Measurements from ENCODE around the gene RBM22. TPM values are rescaled to one million over a fixed set of nuclear protein-coding genes. Genes with fewer than 3 reads are reported as not detected.

Gene RBM22
- total RNA-seq, 2 experiments from 2014 or later: 59.9 to 61.8 TPM

DNA sequence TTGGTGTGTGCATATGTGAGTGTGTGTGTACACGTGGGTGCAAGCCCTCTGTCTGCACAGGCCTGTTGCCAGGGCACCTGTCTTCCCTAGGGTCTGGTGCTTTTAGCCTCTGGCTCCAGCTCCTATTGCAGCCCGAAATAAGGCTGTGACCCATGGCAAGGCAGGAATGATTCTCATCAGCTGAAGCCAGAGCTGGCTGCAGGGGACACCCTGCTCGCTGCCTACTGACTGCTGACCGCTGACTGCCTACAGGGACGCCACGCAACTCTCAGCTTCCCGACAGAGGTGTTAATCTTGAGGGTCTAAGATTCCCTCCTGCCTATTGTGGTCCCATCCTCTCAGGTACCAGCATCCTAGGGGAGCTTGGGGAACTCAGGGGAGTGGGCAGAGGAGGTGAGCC is 39.8 kb downstream of the RBM22 start, which contains the start of gene MYOZ3:
Gene MYOZ3, plus strand, starts transcription at position 166 of the 400 bp plus-strand sequence. CDS start 1,691 bp downstream, outside the sequence.
- H3K4me3 Mint-ChIP-seq: no peak within 1 kb of the TSS
- CTCF ChIA-PET: interaction anchor here (0.8 to 1.4 kb wide), 3 partner anchors 11 to 204 kb away, joined by 3 read pairs; no protein-coding TSS in a partner anchor
- H3K36me3 Mint-ChIP-seq (ENCODE audit: low read depth): no peaks in the 10 kb centered on the region
- no peak for DNase-seq
- H3K4me1 Mint-ChIP-seq: no peaks in the 10 kb centered on the region
- H3K27me3 Mint-ChIP-seq: no peaks in the 10 kb centered on the region
- H3K9me3 Mint-ChIP-seq (ENCODE audit: low read depth): no peaks in the 10 kb centered on the region
- H3K27ac Mint-ChIP-seq: no peak within 1 kb of the TSS
- no peak for ATAC-seq
- intact Hi-C loops (cut with DNase I, micrococcal nuclease): no loop called here
- POLR2A ChIA-PET: interaction anchor here (0.6 to 0.7 kb wide), 3 partner anchors 31 to 326 kb away, joined by 3 read pairs; no protein-coding TSS in a partner anchor

- Mint-ChIP-seq H3K4me1 (no peaks in the 10 kb centered on the region), H3K27me3 (no peaks in the 10 kb centered on the region), H3K36me3 (ENCODE audit: low read depth) (no peaks in the 10 kb centered on the region), H3K27ac (no peak overlapping the region), H3K4me3 (no peak overlapping the region), H3K9me3 (ENCODE audit: low read depth) (no peaks in the 10 kb centered on the region)
- ChIA-PET CTCF (interaction anchor here (1.4 kb wide), 1 partner anchor 203 kb away, joined by 3 read pairs; no protein-coding TSS in a partner anchor), POLR2A (no interaction called here)
- intact Hi-C loops (cut with DNase I, micrococcal nuclease): no loop called here
- ATAC-seq (no peak), DNase-seq (no peak)
Measured at GRCh38 chr5:150660108-150660831, 40.6 kb downstream of the RBM22 start.

- DNase-seq (no peak), ATAC-seq (no peak)
- Mint-ChIP-seq H3K27me3 (no peaks in the 10 kb centered on the region), H3K4me3 (no peak overlapping the region), H3K36me3 (ENCODE audit: low read depth) (no peaks in the 10 kb centered on the region), H3K4me1 (no peaks in the 10 kb centered on the region), H3K27ac (no peak overlapping the region), H3K9me3 (ENCODE audit: low read depth) (no peaks in the 10 kb centered on the region)
- ChIA-PET CTCF (no interaction called here), POLR2A (interaction anchor here (1.5 kb wide), 1 partner anchor 33 kb away, joined by 3 read pairs; no protein-coding TSS in a partner anchor)
- intact Hi-C loops (cut with DNase I, micrococcal nuclease): loop anchor here (5.0 kb wide), 3 partner anchors 188 to 302 kb away; partner anchors contain the start of genes IRGM (in 1 of the 2) and TCOF1 (in 1 of the 2)
Measured at GRCh38 chr5:150659360-150660107, 41.3 kb downstream of the RBM22 start.

GRCh38 chr5:150658699-150659265 is 42.1 kb downstream of the RBM22 start:
- H3K27me3 Mint-ChIP-seq: no peaks in the 10 kb centered on the region
- no peaks in the 10 kb centered on the region for H3K4me1 Mint-ChIP-seq
- DNase-seq (no peak), ATAC-seq (no peak)
- H3K9me3 Mint-ChIP-seq (ENCODE audit: low read depth): no peaks in the 10 kb centered on the region
- no peak overlapping the region for H3K4me3 Mint-ChIP-seq
- ChIA-PET CTCF (interaction anchor here (0.6 to 1.6 kb wide), 5 partner anchors 9 to 389 kb away, joined by 3 to 14 read pairs (median 3); partner anchors contain the start of gene IRGM), POLR2A (interaction anchor here (1.5 kb wide), 1 partner anchor 33 kb away, joined by 3 read pairs; no protein-coding TSS in a partner anchor)
- H3K36me3 Mint-ChIP-seq (ENCODE audit: low read depth): no peaks in the 10 kb centered on the region
- intact Hi-C loops (cut with DNase I, micrococcal nuclease): loop anchor here (5.0 kb wide), 3 partner anchors 189 to 301 kb away; partner anchors contain the start of genes IRGM (in 1 of the 2) and TCOF1 (in 1 of the 2)
- no peak overlapping the region for H3K27ac Mint-ChIP-seq

GRCh38 chr5:150658121-150658520 is 42.7 kb downstream of the RBM22 start:
- H3K4me1 Mint-ChIP-seq: no peaks in the 10 kb centered on the region
- DNase-seq: no peak
- no peaks in the 10 kb centered on the region for H3K36me3 Mint-ChIP-seq (ENCODE audit: low read depth)
- no peaks in the 10 kb centered on the region for H3K9me3 Mint-ChIP-seq (ENCODE audit: low read depth)
- POLR2A ChIA-PET: interaction anchor here (1.5 kb wide), 1 partner anchor 34 kb away, joined by 3 read pairs; no protein-coding TSS in a partner anchor
- ATAC-seq: no peak
- no peak overlapping the region for H3K27ac Mint-ChIP-seq
- intact Hi-C loops (cut with DNase I, micrococcal nuclease): loop anchor here (5.0 kb wide), 3 partner anchors 189 to 301 kb away; partner anchors contain the start of genes IRGM (in 1 of the 2) and TCOF1 (in 1 of the 2)
- CTCF ChIA-PET: interaction anchor here (0.7 to 1.6 kb wide), 6 partner anchors 8 to 314 kb away, joined by 3 to 14 read pairs (median 4); partner anchors contain the start of gene IRGM
- no peaks in the 10 kb centered on the region for H3K27me3 Mint-ChIP-seq
- H3K4me3 Mint-ChIP-seq: no peak overlapping the region

- no peaks in the 10 kb centered on the region for H3K36me3 Mint-ChIP-seq (ENCODE audit: low read depth)
- DNase-seq (peak; percentile 82), ATAC-seq (peak; percentile 82)
- H3K4me1 Mint-ChIP-seq: no peaks in the 10 kb centered on the region
- ChIA-PET POLR2A (interaction anchor here (0.6 to 0.8 kb wide), 3 partner anchors 26 to 346 kb away, joined by 3 to 11 read pairs (median 3); no protein-coding TSS in a partner anchor), CTCF (interaction anchor here (0.6 to 4.4 kb wide), 12 partner anchors 9 to 556 kb away, joined by 3 to 33 read pairs (median 4); partner anchors contain the start of genes IRGM and RBM22)
- H3K9me3 Mint-ChIP-seq (ENCODE audit: low read depth): no peaks in the 10 kb centered on the region
- intact Hi-C loops (cut with DNase I, micrococcal nuclease): loop anchor here (1.0 to 5.0 kb wide), 9 partner anchors 32 to 299 kb away; partner anchors contain the start of genes IRGM (in 1 of the 2) and TCOF1 (in 1 of the 2)
- H3K27me3 Mint-ChIP-seq: no peaks in the 10 kb centered on the region
- H3K27ac Mint-ChIP-seq: no peak overlapping the region
- peak overlapping the region; percentile 63 for H3K4me3 Mint-ChIP-seq
Measured at GRCh38 chr5:150656191-150657132, 44.4 kb downstream of the RBM22 start.

GRCh38 chr5:150655221-150655620 is 45.6 kb downstream of the RBM22 start:
- Mint-ChIP-seq H3K36me3 (ENCODE audit: low read depth) (no peaks in the 10 kb centered on the region), H3K27me3 (no peaks in the 10 kb centered on the region), H3K9me3 (ENCODE audit: low read depth) (no peaks in the 10 kb centered on the region), H3K27ac (no peak overlapping the region), H3K4me1 (no peaks in the 10 kb centered on the region), H3K4me3 (no peak overlapping the region)
- POLR2A ChIA-PET: no interaction called here
- DNase-seq (no peak), ATAC-seq (no peak)
- CTCF ChIA-PET: interaction anchor here (1.0 to 4.4 kb wide), 5 partner anchors 9 to 165 kb away, joined by 3 to 33 read pairs (median 4); no protein-coding TSS in a partner anchor
- intact Hi-C loops (cut with DNase I, micrococcal nuclease): loop anchor here (5.0 kb wide), 3 partner anchors 192 to 298 kb away; partner anchors contain the start of genes IRGM (in 1 of the 2) and TCOF1 (in 1 of the 2)

DNA sequence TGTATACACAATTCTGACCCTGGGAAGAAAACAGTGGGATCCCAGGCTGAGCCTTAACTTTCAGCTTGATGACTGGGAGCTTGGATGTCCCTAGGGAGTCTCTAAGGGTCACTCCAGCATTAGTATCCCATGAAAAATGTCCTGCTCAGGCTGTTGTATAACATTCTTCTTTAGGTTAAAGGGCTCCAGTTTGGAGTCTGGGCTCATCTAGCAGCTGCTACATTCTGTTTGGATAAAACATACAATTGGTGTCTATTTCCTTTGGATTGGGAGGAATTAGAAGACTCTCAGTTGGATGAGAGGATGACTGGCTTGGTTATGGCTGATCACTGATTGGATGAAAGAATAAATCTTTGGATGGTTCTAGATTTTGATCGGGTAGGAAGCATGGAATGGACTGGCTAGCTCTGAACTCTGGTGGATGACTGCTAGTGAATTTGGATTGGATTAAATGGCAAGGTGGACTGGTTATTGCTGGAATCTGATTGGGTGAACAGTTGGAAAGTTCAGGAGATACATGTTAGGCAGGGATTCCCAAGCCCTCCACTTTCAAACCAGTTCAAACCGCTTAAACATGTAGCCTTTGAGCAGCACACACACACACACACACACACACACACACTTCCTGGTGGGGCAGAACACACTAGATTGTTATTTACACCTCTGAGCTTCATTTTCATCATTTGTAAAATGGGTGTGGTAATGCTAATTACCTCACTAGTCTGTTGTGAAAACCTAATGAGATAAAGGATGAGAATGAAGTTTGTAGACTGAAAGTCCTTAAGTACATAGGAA is 46.9 kb downstream of the RBM22 start:
- Mint-ChIP-seq H3K36me3 (ENCODE audit: low read depth) (no peaks in the 10 kb centered on the region), H3K9me3 (ENCODE audit: low read depth) (no peaks in the 10 kb centered on the region), H3K27ac (no peak overlapping the region), H3K27me3 (no peaks in the 10 kb centered on the region), H3K4me3 (no peak overlapping the region), H3K4me1 (no peaks in the 10 kb centered on the region)
- no peak for DNase-seq
- POLR2A ChIA-PET: no interaction called here
- no peak for ATAC-seq
- CTCF ChIA-PET: interaction anchor here (0.6 to 4.4 kb wide), 8 partner anchors 11 to 801 kb away, joined by 3 to 33 read pairs (median 3); no protein-coding TSS in a partner anchor
- intact Hi-C loops (cut with DNase I, micrococcal nuclease): no loop called here

- DNase-seq (no peak), ATAC-seq (no peak)
- Mint-ChIP-seq H3K4me3 (no peak overlapping the region), H3K36me3 (ENCODE audit: low read depth) (no peaks in the 10 kb centered on the region), H3K4me1 (no peaks in the 10 kb centered on the region), H3K27ac (no peak overlapping the region), H3K9me3 (ENCODE audit: low read depth) (no peaks in the 10 kb centered on the region), H3K27me3 (no peaks in the 10 kb centered on the region)
- POLR2A ChIA-PET: no interaction called here
- CTCF ChIA-PET: interaction anchor here (0.6 to 4.4 kb wide), 8 partner anchors 11 to 800 kb away, joined by 3 to 33 read pairs (median 3); no protein-coding TSS in a partner anchor
- intact Hi-C loops (cut with DNase I, micrococcal nuclease): no loop called here
Measured at GRCh38 chr5:150653145-150653761, 47.6 kb downstream of the RBM22 start.
